Sigmoid colon (tissue), 4 donors: ENCODE data around the gene RPS27L.

ENCODE experiments used
- EP300 ChIP-seq, 4 donors: sonication (generic); formaldehyde crosslinking; IDR thresholded peaks; one replicate each; pipeline ENCODE4 v1.6.1; 2017; ENCODE audit warnings: antibody characterized with exemption in 4 of 4
- POLR2A ChIP-seq, 2 donors: fragments of 450-650 bp; IDR thresholded peaks; one replicate each; pipeline ENCODE4 v1.6.1; 2016; ENCODE audit warnings: antibody characterized with exemption in 2 of 2, mild to moderate bottlenecking in 2 of 2, moderate library complexity in 2 of 2
- TF ChIP-seq, protein P1 (sequence below), 4 experiments: fragments of 450-650 bp in 3 of 4; fragments of 200-600 bp in 1 of 4; IDR thresholded peaks; one replicate each; pipeline ENCODE4 v1.5.1; 2016 to 2019; ENCODE audit warnings: antibody characterized with exemption in 4 of 4, mild to moderate bottlenecking in 3 of 4, moderate library complexity in 2 of 4

DNA sequence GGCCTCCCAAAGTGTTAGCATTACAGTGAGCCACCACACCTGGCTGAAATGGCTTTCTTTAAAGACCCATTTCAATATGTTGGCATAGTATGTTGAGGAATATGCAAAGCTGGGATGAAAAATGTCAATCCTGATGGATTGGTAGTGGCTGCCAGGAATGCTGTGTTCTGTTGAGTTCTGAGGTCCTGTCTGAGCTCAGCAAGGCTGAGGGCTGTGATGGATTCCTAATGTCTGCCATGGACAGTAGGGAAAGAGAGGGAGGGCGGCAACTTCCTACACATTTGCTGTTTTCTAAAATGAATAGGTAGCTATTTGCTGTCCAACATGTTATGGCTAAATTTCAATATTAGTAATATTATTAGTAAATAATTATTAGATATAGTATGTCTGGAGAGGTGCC, 40.3 kb upstream of the RPS27L start:
- TF ChIP-seq, protein P1, sequence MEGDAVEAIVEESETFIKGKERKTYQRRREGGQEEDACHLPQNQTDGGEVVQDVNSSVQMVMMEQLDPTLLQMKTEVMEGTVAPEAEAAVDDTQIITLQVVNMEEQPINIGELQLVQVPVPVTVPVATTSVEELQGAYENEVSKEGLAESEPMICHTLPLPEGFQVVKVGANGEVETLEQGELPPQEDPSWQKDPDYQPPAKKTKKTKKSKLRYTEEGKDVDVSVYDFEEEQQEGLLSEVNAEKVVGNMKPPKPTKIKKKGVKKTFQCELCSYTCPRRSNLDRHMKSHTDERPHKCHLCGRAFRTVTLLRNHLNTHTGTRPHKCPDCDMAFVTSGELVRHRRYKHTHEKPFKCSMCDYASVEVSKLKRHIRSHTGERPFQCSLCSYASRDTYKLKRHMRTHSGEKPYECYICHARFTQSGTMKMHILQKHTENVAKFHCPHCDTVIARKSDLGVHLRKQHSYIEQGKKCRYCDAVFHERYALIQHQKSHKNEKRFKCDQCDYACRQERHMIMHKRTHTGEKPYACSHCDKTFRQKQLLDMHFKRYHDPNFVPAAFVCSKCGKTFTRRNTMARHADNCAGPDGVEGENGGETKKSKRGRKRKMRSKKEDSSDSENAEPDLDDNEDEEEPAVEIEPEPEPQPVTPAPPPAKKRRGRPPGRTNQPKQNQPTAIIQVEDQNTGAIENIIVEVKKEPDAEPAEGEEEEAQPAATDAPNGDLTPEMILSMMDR (IDR thresholded peaks at IDR 0.05): no peak
- no peak for TF ChIP-seq POLR2A (IDR thresholded peaks at IDR 0.05)
- TF ChIP-seq EP300 (IDR thresholded peaks at IDR 0.05): no peak
